Testis (tissue), 3 donors: ENCODE measurements around the gene MPRIP. TPM values are rescaled to one million over a fixed set of nuclear protein-coding genes. Genes with fewer than 3 reads are reported as not detected.
"Not testable (repeated sequence)": the region's sequence is repeated elsewhere in the genome, so short reads cannot be mapped to it uniquely, and the experiment has no call there.

ENCODE experiments used
- DNase-seq: peaks from one replicate; pipeline ENCODE4 v3.0.0-alpha.2; 2019
- H3K27ac ChIP-seq, 2 donors: fragments of 200-600 bp; sonication (generic); one replicate each; pipeline ENCODE4 v1.5.1; 2019
- H3K27me3 ChIP-seq: fragments of 200-600 bp; sonication (generic); one replicate; pipeline ENCODE4 v1.5.1; 2019
- H3K36me3 ChIP-seq: fragments of 200-600 bp; sonication (generic); one replicate; pipeline ENCODE4 v1.5.1; 2017; ENCODE audit warnings: low read depth; ENCODE audit errors: missing control alignments
- H3K4me1 ChIP-seq: fragments of 200-600 bp; sonication (generic); one replicate; pipeline ENCODE4 v1.5.1; 2019
- H3K4me3 ChIP-seq, 2 donors: fragments of 200-600 bp; sonication (generic); one replicate each; pipeline ENCODE4 v1.5.1; 2017 to 2019
- H3K9me3 ChIP-seq: fragments of 200-600 bp; sonication (generic); one replicate; pipeline ENCODE4 v1.5.1; 2017
- POLR2A ChIP-seq: fragments of 450-650 bp; IDR thresholded peaks from one replicate; pipeline ENCODE4 v1.6.1; 2017; ENCODE audit warnings: antibody characterized with exemption, mild to moderate bottlenecking, moderate library complexity
- WGBS, 2 donors: methylation state at CpG; one replicate each; pipeline ENCODE4 v1.1.5; 2018; 5-methylcytosine and 5-hydroxymethylcytosine counted together
- intact Hi-C: fragments of 100-400 bp; cut with DNase I; formaldehyde crosslinking; loops from one replicate; pipeline ENCODE4 v1.15.1; 2023; ENCODE audit warnings: low total_unique reads
- polyA plus RNA-seq: library from polyadenylated mRNA; stranded (reverse); fragments of 350-450 nt; fragmentation: Illumina TruSeq; extraction: RNeasy Lipid Tissue Mini Kit (QIAGEN cat#74804); gene quantifications from one replicate; pipeline ENCODE4 v1.2.3, GENCODE V29; 2014; ENCODE audit warnings: low read depth, low replicate concordance; ENCODE audit not compliant: insufficient read depth
- total RNA-seq, 2 donors: library from RNA; depleted of rRNA; stranded (reverse); fragments of >200 nt; gene quantifications; one replicate each; pipeline ENCODE4 v1.2.3, GENCODE V29; 2016
- TF ChIP-seq, protein P1 (sequence below), 3 experiments: fragments of 450-650 bp in 2 of 3; fragments of 200-600 bp in 1 of 3; sonication (generic) in 1 of 3; IDR thresholded peaks; one replicate each; pipeline ENCODE4 v1.5.1; 2016 to 2019; ENCODE audit warnings: antibody characterized with exemption in 3 of 3, mild to moderate bottlenecking in 2 of 3, moderate library complexity in 1 of 3

MPRIP gene
- total and polyA plus RNA-seq, 3 donors from 2014 or later = 191 to 337 (median 304) TPM

- Histone ChIP-seq H3K27me3 (no peaks in the 10 kb centered on the region), H3K4me3 (no peak overlapping the region), H3K9me3 (no peaks in the 10 kb centered on the region), H3K36me3 (no peaks in the 10 kb centered on the region), H3K27ac (no peak overlapping the region), H3K4me1 (peaks cover 3% of the 10 kb centered on the region)
- no peak for DNase-seq
- WGBS, 2 donors = 84 to 95% methylated on average over 13 to 14 of the region's 14 CpGs
- no peak for TF ChIP-seq POLR2A
- TF ChIP-seq, protein P1, sequence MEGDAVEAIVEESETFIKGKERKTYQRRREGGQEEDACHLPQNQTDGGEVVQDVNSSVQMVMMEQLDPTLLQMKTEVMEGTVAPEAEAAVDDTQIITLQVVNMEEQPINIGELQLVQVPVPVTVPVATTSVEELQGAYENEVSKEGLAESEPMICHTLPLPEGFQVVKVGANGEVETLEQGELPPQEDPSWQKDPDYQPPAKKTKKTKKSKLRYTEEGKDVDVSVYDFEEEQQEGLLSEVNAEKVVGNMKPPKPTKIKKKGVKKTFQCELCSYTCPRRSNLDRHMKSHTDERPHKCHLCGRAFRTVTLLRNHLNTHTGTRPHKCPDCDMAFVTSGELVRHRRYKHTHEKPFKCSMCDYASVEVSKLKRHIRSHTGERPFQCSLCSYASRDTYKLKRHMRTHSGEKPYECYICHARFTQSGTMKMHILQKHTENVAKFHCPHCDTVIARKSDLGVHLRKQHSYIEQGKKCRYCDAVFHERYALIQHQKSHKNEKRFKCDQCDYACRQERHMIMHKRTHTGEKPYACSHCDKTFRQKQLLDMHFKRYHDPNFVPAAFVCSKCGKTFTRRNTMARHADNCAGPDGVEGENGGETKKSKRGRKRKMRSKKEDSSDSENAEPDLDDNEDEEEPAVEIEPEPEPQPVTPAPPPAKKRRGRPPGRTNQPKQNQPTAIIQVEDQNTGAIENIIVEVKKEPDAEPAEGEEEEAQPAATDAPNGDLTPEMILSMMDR (IDR thresholded peaks at IDR 0.05) = no peak
- intact Hi-C loops = no loop called here
Measured at GRCh38 chr17:16997514-16998429, 44.5 kb upstream of the MPRIP start.

DNA sequence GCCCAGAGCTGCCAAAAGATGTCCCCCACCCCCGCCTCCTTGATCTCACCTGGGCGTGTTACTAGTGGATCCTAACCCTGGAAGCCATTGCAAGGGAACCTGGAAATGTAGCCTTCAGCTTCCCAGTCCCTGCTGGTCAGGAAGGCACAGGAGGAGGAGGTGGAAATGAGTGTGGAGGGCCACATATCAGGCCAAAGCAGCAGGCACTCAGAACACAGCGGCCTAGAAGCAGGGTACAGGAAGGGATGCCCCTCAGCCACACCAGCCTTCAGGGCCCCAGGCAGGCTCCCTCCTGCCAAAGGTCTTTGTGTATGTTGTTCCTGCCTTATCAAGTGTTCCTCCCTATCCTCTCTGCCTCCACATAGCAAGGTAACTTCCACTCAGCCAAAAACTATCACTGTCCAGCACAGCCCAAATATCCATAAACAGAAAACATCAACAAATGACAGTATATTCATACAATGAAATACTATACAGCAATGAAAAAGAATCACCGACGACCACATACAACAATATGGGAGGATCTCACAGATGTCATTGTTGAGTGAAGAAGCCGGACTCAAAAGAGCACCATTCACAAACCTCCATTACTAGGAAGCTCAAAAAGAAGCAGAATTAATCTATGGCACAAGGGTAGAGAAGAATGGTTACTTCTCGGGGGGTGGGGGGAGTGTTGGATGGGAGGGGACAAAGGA, 42.2 kb upstream of the MPRIP start:
- no peak overlapping the region for H3K4me3 ChIP-seq
- no peak overlapping the region for H3K27ac ChIP-seq
- no peak for DNase-seq
- H3K27me3 ChIP-seq = no peaks in the 10 kb centered on the region
- no peaks in the 10 kb centered on the region for H3K36me3 ChIP-seq
- 79 to 84% methylated on average over 5 to 7 of the region's 7 CpGs for WGBS, 2 donors
- TF ChIP-seq POLR2A = no peak
- H3K4me1 ChIP-seq = peaks cover 3% of the 10 kb centered on the region
- intact Hi-C loops = no loop called here
- H3K9me3 ChIP-seq = no peaks in the 10 kb centered on the region

- Histone ChIP-seq H3K9me3 (no peaks in the 10 kb centered on the region), H3K27me3 (no peaks in the 10 kb centered on the region), H3K36me3 (no peaks in the 10 kb centered on the region), H3K27ac (no peak overlapping the region), H3K4me1 (peaks cover 3% of the 10 kb centered on the region), H3K4me3 (no peak overlapping the region)
- TF ChIP-seq, protein P1 (IDR thresholded peaks at IDR 0.05) = no peak
- TF ChIP-seq POLR2A = no peak
- no peak for DNase-seq
- 81 to 82% methylated on average over 9 of the region's 9 CpGs for WGBS, 2 donors
- intact Hi-C loops = no loop called here
Measured at GRCh38 chr17:17001076-17001777, 41.0 kb upstream of the MPRIP start.

- H3K36me3 ChIP-seq = no peaks in the 10 kb centered on the region
- TF ChIP-seq POLR2A = no peak
- TF ChIP-seq, protein P1 (IDR thresholded peaks at IDR 0.05) = peak; percentile 84 to 97 (median 94)
- H3K27ac ChIP-seq = no peak overlapping the region
- no peaks in the 10 kb centered on the region for H3K27me3 ChIP-seq
- peaks cover 3% of the 10 kb centered on the region for H3K4me1 ChIP-seq
- H3K4me3 ChIP-seq = peak overlapping the region in 1 of 2 donors; percentile 26
- 14 to 23% methylated on average over 21 to 22 of the region's 22 CpGs for WGBS, 2 donors
- H3K9me3 ChIP-seq = no peaks in the 10 kb centered on the region
- peak; percentile 87 for DNase-seq
- intact Hi-C loops = no loop called here
Measured at GRCh38 chr17:17001874-17002520, 40.3 kb upstream of the MPRIP start.

DNA sequence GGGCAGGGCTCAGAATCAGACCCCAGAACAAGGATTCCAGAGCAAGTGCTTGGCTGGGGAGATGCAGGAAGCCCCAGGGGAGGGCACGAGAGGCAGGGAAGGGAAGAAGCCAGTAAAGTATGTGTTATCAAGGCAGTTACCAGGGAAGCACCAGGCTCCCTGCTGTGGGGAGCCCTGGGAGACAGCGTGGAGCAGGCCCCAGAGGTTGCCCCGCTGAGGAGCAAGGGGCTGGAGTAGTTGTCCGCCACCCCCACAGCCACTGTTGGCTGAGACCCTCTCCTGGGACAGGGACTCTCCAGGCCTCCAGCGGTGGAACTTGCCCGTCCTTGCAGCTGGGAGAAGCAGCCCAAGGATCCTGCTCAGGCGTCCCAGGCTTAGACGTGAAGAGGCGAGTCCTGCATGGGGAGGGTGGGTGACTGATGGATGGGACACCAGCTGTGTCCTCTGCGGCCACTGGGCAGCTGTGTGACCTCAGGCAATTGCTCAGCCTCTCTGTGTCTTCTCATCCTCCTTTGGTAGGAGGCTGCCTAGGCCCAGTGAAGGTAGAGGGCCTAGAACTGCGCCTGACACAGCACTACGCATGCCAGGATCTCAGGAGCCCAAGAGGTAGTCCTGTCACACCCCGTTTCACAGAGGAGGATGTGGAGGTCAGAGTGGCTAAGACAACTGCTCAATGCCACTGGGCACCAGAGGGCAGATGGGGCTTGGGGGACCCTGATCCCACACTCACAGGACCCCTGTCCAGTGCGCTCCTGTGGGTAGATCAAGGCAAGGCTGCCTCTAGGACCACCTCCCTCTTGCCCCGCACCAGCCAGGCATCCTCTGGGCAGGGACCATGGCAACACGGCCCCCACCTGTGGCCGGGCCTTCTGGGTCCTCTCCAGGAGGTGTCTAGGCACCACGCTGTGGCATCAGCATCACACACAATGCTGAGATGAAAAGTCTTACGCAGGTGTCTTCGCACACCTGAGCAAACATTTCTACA, 39.2 kb upstream of the MPRIP start:
- DNase-seq, intact Hi-C loops, H3K36me3 ChIP-seq, H3K4me3 ChIP-seq, H3K27me3 ChIP-seq, H3K27ac ChIP-seq, H3K4me1 ChIP-seq, H3K9me3 ChIP-seq: not testable (repeated sequence)
- WGBS, 2 donors = 90 to 91% methylated on average over 14 to 19 of the region's 20 CpGs
